H1 (cell line): ENCODE data around the gene IL1RAP. TPM values are rescaled to one million over a fixed set of nuclear protein-coding genes. Genes with fewer than 3 reads are reported as not detected.

Source experiments
- CTCF ChIA-PET: fragments of 300-600 bp; sonication (Branson Sonifier 250); formaldehyde crosslinking; loops from one replicate; lab custom pipeline; 2021; ENCODE audit not compliant: partially characterized antibody; lab: Charles Lee
- POLR2A ChIA-PET: fragments of 300-600 bp; sonication (Branson Sonifier 250); formaldehyde crosslinking; loops from one replicate; lab custom pipeline; 2021; ENCODE audit warnings: inconsistent platforms; ENCODE audit not compliant: partially characterized antibody; lab: Charles Lee
- DNase-seq, 2 experiments: peaks; one replicate each; pipeline versions ENCODE4 v3.0.0 to v3.0.0-alpha.2; 2010 to 2022; ENCODE audit warnings: low spot score in 2 of 2, low read depth in 1 of 2, mixed read lengths in 1 of 2
- FAIRE-seq: peaks from 2 replicates; lab custom pipeline; 2011; peaks lifted over from hg19 to GRCh38; lab: Jason Lieb, UNC
- H2AFZ ChIP-seq: 2 replicates; pipeline ENCODE4 v1.8.1; 2012; ENCODE audit warnings: low read length, inconsistent platforms
- H2AK5ac ChIP-seq: 2 replicates; pipeline ENCODE4 v1.6.1; 2013; ENCODE audit warnings: low read depth, low read length
- H2BK120ac ChIP-seq: replicated peaks from 2 replicates; pipeline ENCODE3; 2013; ENCODE audit warnings: low read depth, low read length, inconsistent platforms
- H2BK12ac ChIP-seq: 2 replicates; pipeline ENCODE4 v1.6.1; 2013; ENCODE audit warnings: low read depth, low read length
- H2BK15ac ChIP-seq: 2 replicates; pipeline ENCODE4 v1.6.1; 2013; ENCODE audit warnings: low read length
- H2BK20ac ChIP-seq: 2 replicates; pipeline ENCODE4 v1.6.1; 2013; ENCODE audit warnings: low read length
- H2BK5ac ChIP-seq: 2 replicates; pipeline ENCODE4 v1.6.1; 2013; ENCODE audit warnings: low read depth, low read length
- H3K14ac ChIP-seq: 2 replicates; pipeline ENCODE4 v1.6.1; 2013; ENCODE audit warnings: inconsistent platforms; ENCODE audit not compliant: insufficient read length
- H3K18ac ChIP-seq: 2 replicates; pipeline ENCODE4 v1.6.1; 2013; ENCODE audit warnings: low read length; ENCODE audit errors: extremely low read depth
- H3K23ac ChIP-seq: 2 replicates; pipeline ENCODE4 v1.6.1; 2013; ENCODE audit warnings: inconsistent platforms; ENCODE audit not compliant: insufficient read length
- H3K23me2 ChIP-seq: 2 replicates; pipeline ENCODE4 v1.6.1; 2013; ENCODE audit warnings: low read depth, low read length
- H3K27ac ChIP-seq: 2 replicates; pipeline ENCODE4 v1.6.1; 2011; ENCODE audit warnings: low read depth, low read length, inconsistent platforms
- H3K27me3 ChIP-seq, 4 experiments: replicated peaks in 1 of 4; 1 replicate in 1 of 4; 2 replicates in 3 of 4; pipeline versions ENCODE4 v1.6.1 to v1.8.1; 2011 to 2013; ENCODE audit warnings: low read length in 3 of 4, mild to moderate bottlenecking in 3 of 4, inconsistent platforms in 2 of 4, mixed read lengths in 2 of 4, moderate library complexity in 1 of 4; ENCODE audit not compliant: control insufficient read depth in 3 of 4, insufficient read depth in 3 of 4; ENCODE audit errors: extremely low read depth in 1 of 4
- H3K36me3 ChIP-seq, 4 experiments: 2 replicates each; pipeline versions ENCODE4 v1.6.1 to v1.8.1; 2011 to 2013; ENCODE audit warnings: mild to moderate bottlenecking in 4 of 4, low read length in 3 of 4, moderate library complexity in 2 of 4, control low read depth in 1 of 4, inconsistent platforms in 1 of 4; ENCODE audit not compliant: insufficient read depth in 4 of 4, control insufficient read depth in 2 of 4
- H3K4ac ChIP-seq: replicated peaks from 2 replicates; pipeline ENCODE3; 2013; ENCODE audit warnings: low read length, low read depth, mixed read lengths, inconsistent platforms; ENCODE audit not compliant: insufficient read length
- H3K4me1 ChIP-seq, 4 experiments: replicated peaks in 1 of 4; 1 replicate in 1 of 4; 2 replicates in 3 of 4; pipeline versions ENCODE4 v1.6.1 to v1.8.1; 2011 to 2013; ENCODE audit warnings: low read length in 3 of 4, inconsistent platforms in 2 of 4, mixed read lengths in 1 of 4; ENCODE audit not compliant: insufficient read depth in 4 of 4, control insufficient read depth in 3 of 4
- H3K4me2 ChIP-seq, 2 experiments: 2 replicates each; pipeline versions ENCODE4 v1.6.1 to v1.8.1; 2011 to 2013; ENCODE audit warnings: low read depth in 2 of 2, low read length in 2 of 2, control low read depth in 1 of 2, inconsistent platforms in 1 of 2, mild to moderate bottlenecking in 1 of 2; ENCODE audit not compliant: insufficient read depth in 1 of 2
- H3K4me3 ChIP-seq, 4 experiments: fragments of 200-600, 300-600 bp in 1 of 4; sonication (generic), shearing (Covaris generic), sonication (Bioruptor Twin) in 1 of 4; 2 replicates each; pipeline versions ENCODE4 v1.5.1 to v1.8.1; 2011 to 2016; ENCODE audit warnings: low read length in 4 of 4, low read depth in 3 of 4, control low read depth in 2 of 4, inconsistent platforms in 2 of 4, mild to moderate bottlenecking in 2 of 4, mixed read lengths in 1 of 4, moderate library complexity in 1 of 4; ENCODE audit not compliant: insufficient read depth in 2 of 4; ENCODE audit errors: extremely low read depth in 1 of 4
- H3K56ac ChIP-seq: replicated peaks from 2 replicates; pipeline ENCODE3; 2013; ENCODE audit warnings: low read depth, mild to moderate bottlenecking, mixed read lengths, low read length, inconsistent platforms; ENCODE audit not compliant: insufficient read length
- H3K79me1 ChIP-seq: 2 replicates; pipeline ENCODE4 v1.6.1; 2013; ENCODE audit warnings: low read depth, low read length, control low read depth
- H3K79me2 ChIP-seq, 2 experiments: 2 replicates each; pipeline versions ENCODE4 v1.6.1 to v1.8.1; 2012 to 2013; ENCODE audit warnings: low read length in 2 of 2, mild to moderate bottlenecking in 2 of 2, inconsistent platforms in 1 of 2; ENCODE audit not compliant: insufficient read depth in 2 of 2, control insufficient read depth in 1 of 2
- H3K9ac ChIP-seq, 4 experiments: replicated peaks in 1 of 4; 1 replicate in 1 of 4; 2 replicates in 3 of 4; pipeline versions ENCODE4 v1.6.1 to v1.8.1; 2011 to 2013; ENCODE audit warnings: low read depth in 3 of 4, low read length in 3 of 4, control low read depth in 2 of 4, mild to moderate bottlenecking in 2 of 4, moderate library complexity in 2 of 4, inconsistent platforms in 1 of 4; ENCODE audit errors: extremely low read depth in 1 of 4
- H3K9me3 ChIP-seq, 2 experiments: 2 replicates each; pipeline versions ENCODE4 v1.6.1 to v1.8.1; 2012 to 2013; ENCODE audit warnings: mild to moderate bottlenecking in 2 of 2, moderate library complexity in 2 of 2, control low read depth in 1 of 2, inconsistent platforms in 1 of 2, low read depth in 1 of 2, low read length in 1 of 2, mixed read lengths in 1 of 2; ENCODE audit not compliant: insufficient read depth in 2 of 2
- H4K20me1 ChIP-seq, 2 experiments: replicated peaks in 1 of 2; 2 replicates each; pipeline versions ENCODE3 to v1.8.1; 2011 to 2013; ENCODE audit warnings: inconsistent platforms in 2 of 2, low read length in 2 of 2, mild to moderate bottlenecking in 1 of 2; ENCODE audit not compliant: insufficient read depth in 2 of 2, control insufficient read depth in 1 of 2
- H4K5ac ChIP-seq: 2 replicates; pipeline ENCODE4 v1.6.1; 2013; ENCODE audit warnings: low read length, low read depth, mixed read lengths, inconsistent platforms; ENCODE audit not compliant: insufficient read length
- H4K8ac ChIP-seq: 2 replicates; pipeline ENCODE4 v1.8.0; 2013; ENCODE audit warnings: mild to moderate bottlenecking, moderate library complexity, low read length, inconsistent platforms; ENCODE audit not compliant: insufficient read depth; ENCODE audit errors: extremely low read depth
- H4K91ac ChIP-seq: replicated peaks from 2 replicates; pipeline ENCODE3; 2013; ENCODE audit warnings: low read length, mixed read lengths, inconsistent platforms; ENCODE audit not compliant: insufficient read length
- ASH2L ChIP-seq: fragments of 200-600, 300-600 bp; sonication (generic); IDR thresholded peaks from one replicate; pipeline ENCODE4 v1.7.1; 2017; ENCODE audit warnings: low read length
- CBX5 ChIP-seq: fragments of 300-800, 300-1000 bp; sonication (generic); IDR thresholded peaks from 2 replicates; pipeline ENCODE4 v1.7.1; 2016; ENCODE audit warnings: antibody characterized with exemption, low read length, low read depth
- CHD1 ChIP-seq: IDR thresholded peaks from 2 replicates; pipeline ENCODE4 v1.6.1; 2012; ENCODE audit warnings: low read depth, low read length, improper control_type of control experiment
- EGR1 ChIP-seq: IDR thresholded peaks from 2 replicates; pipeline ENCODE4 v1.6.1; 2011; ENCODE audit warnings: low read depth, low read length, borderline replicate concordance
- FOSL1 ChIP-seq: IDR thresholded peaks from 2 replicates; pipeline ENCODE4 v1.6.1; 2011; ENCODE audit warnings: mild to moderate bottlenecking, low read depth, low read length, moderate library complexity; ENCODE audit not compliant: insufficient read depth
- HDAC6 ChIP-seq: IDR thresholded peaks from one replicate; pipeline ENCODE4 v1.7.1; 2012; ENCODE audit warnings: low read depth, mild to moderate bottlenecking, inconsistent platforms, low read length, moderate library complexity
- JUND ChIP-seq: IDR thresholded peaks from 2 replicates; pipeline ENCODE4 v1.6.1; 2011; ENCODE audit warnings: mild to moderate bottlenecking, improper control_type of control experiment, low read length
- KDM5A ChIP-seq: fragments of 200-600 bp; IDR thresholded peaks from 2 replicates; pipeline ENCODE4 v1.7.1; 2012; ENCODE audit warnings: mild to moderate bottlenecking, low read length, inconsistent platforms, mixed read lengths
- MAFK ChIP-seq: IDR thresholded peaks from 2 replicates; pipeline ENCODE4 v1.6.1; 2012; ENCODE audit warnings: low read depth, mild to moderate bottlenecking, improper control_type of control experiment, low read length
- RNF2 ChIP-seq: fragments of 200-900, 300-1000 bp; sonication (generic); IDR thresholded peaks from 2 replicates; pipeline ENCODE4 v1.7.1; 2016; ENCODE audit warnings: borderline replicate concordance, low read depth, mild to moderate bottlenecking, antibody characterized with exemption, low read length; ENCODE audit not compliant: poor library complexity, severe bottlenecking; ENCODE audit errors: missing control alignments
- SIRT6 ChIP-seq: IDR thresholded peaks from one replicate; pipeline ENCODE4 v1.7.1; 2012; ENCODE audit warnings: low read length, inconsistent platforms
- SIX5 ChIP-seq: IDR thresholded peaks from 2 replicates; pipeline ENCODE4 v1.6.1; 2011; ENCODE audit warnings: mild to moderate bottlenecking, low read depth, low read length
- TAF1 ChIP-seq: IDR thresholded peaks from 2 replicates; pipeline ENCODE4 v1.6.1; 2011; ENCODE audit warnings: mild to moderate bottlenecking, low read depth, low read length
- USF2 ChIP-seq: IDR thresholded peaks from 2 replicates; pipeline ENCODE4 v1.6.1; 2011; ENCODE audit warnings: low read length, improper control_type of control experiment
- WGBS, 2 experiments: shearing (Covaris generic) in 1 of 2; methylation state at CpG; one replicate each; pipeline versions ENCODE4 v1.1.6 to v1.1.7; 2013 to 2015; ENCODE audit warnings: low lambda C conversion rate in 2 of 2, mixed read lengths in 2 of 2, inconsistent platforms in 1 of 2, low coverage in 1 of 2, missing lambda C conversion rate in 1 of 2; ENCODE audit not compliant: insufficient replicate concordance in 2 of 2, insufficient coverage in 1 of 2, insufficient read length in 1 of 2; ENCODE audit errors: extremely low coverage in 1 of 2, missing lambda C conversion rate in 1 of 2; 5-methylcytosine and 5-hydroxymethylcytosine counted together
- polyA plus RNA-seq, 7 experiments: library from polyadenylated mRNA; depleted of rRNA in 3 of 7; stranded (reverse) in 5 of 7; unstranded in 2 of 7; fragments of >200 nt in 5 of 7; fragments of 200-250 nt in 2 of 7; gene quantifications; 1 replicate in 5 of 7; 2 replicates in 1 of 7; 4 replicates in 1 of 7; pipeline versions ENCODE4 v1.2.1 to v1.2.3, GENCODE V29; 2011 to 2013; ENCODE audit warnings: missing spikeins in 2 of 7, mixed read lengths in 2 of 7
- total RNA-seq: library from RNA; stranded (reverse); fragmentation: NEBNext Ultra II Directional; extraction: Animal tissue kit (Norgen Biotek cat#: 25700); gene quantifications from 2 replicates; pipeline ENCODE4 v1.2.1, GENCODE V29; 2021

Gene IL1RAP
- total and polyA plus RNA-seq, 2 of the 8 experiments (the other 6 are each of a cell fraction or from before 2014, with no cell fraction given) = 2.4 to 3.9 TPM

- ChIA-PET CTCF (no interaction called here), POLR2A (no interaction called here)
- peaks cover 15 to 42% (median 35%) of the 10 kb centered on the region in 4 experiments for H3K27me3 ChIP-seq
- no peak overlapping the region for H3K27ac ChIP-seq
- no peak overlapping the region for H3K18ac ChIP-seq
- no peaks in the 10 kb centered on the region for H4K20me1 ChIP-seq
- H3K4me3 ChIP-seq = no peak overlapping the region
- no peak overlapping the region for H2BK15ac ChIP-seq
- H2BK120ac ChIP-seq = no peak overlapping the region
- H3K4me2 ChIP-seq = no peak overlapping the region
- no peaks in the 10 kb centered on the region for H3K23me2 ChIP-seq
- H2AFZ ChIP-seq = no peak overlapping the region
- H2AK5ac ChIP-seq = no peak overlapping the region
- no peak overlapping the region for H3K23ac ChIP-seq
- DNase-seq (no peak), FAIRE-seq (no peak)
- no peaks in the 10 kb centered on the region for H3K9me3 ChIP-seq
- no peak overlapping the region for H4K5ac ChIP-seq
- H3K79me2 ChIP-seq = no peaks in the 10 kb centered on the region
- no peak overlapping the region for H4K91ac ChIP-seq
- H2BK20ac ChIP-seq = no peak overlapping the region
- H3K4me1 ChIP-seq = peaks cover 0 to 5% (median 2%) of the 10 kb centered on the region in 4 experiments; a peak in 2 of 7 replicates
- H3K9ac ChIP-seq = no peak overlapping the region
- no peak overlapping the region for H3K14ac ChIP-seq
- H2BK5ac ChIP-seq = no peak overlapping the region
- no peak overlapping the region for H2BK12ac ChIP-seq
- H4K8ac ChIP-seq = no peak overlapping the region
- no peaks in the 10 kb centered on the region for H3K79me1 ChIP-seq
- no peak for TF ChIP-seq EGR1
- no peak for TF ChIP-seq USF2
- no peak for TF ChIP-seq KDM5A
- TF ChIP-seq CBX5 = no peak
- no peak for TF ChIP-seq FOSL1
- no peak for TF ChIP-seq SIRT6
- TF ChIP-seq TAF1 = no peak
- no peak for TF ChIP-seq HDAC6
- no peak for TF ChIP-seq RNF2
- no peak for TF ChIP-seq JUND
- TF ChIP-seq SIX5 = no peak
- no peak for TF ChIP-seq ASH2L
- no peak for TF ChIP-seq CHD1
- TF ChIP-seq MAFK = no peak
- H3K36me3 ChIP-seq = no peaks in the 10 kb centered on the region
- H3K4ac ChIP-seq = no peak overlapping the region
- H3K56ac ChIP-seq = no peak overlapping the region
- 84% methylated on average over 3 of the region's 3 CpGs; no CpG with 5 or more reads in 1 of the 2 experiments for WGBS, 2 experiments
Measured at GRCh38 chr3:190539526-190539925, 25.6 kb downstream of the IL1RAP start.
